ENCODE measurements around the gene VCL.

Gene VCL

GRCh38 chr10:74164716-74165529 lies 167.0 kb downstream of the VCL start:
- no peak overlapping the region for H3K4me3 ChIP-seq (ENCODE audit: low read length)
- DNase-seq (ENCODE audit: low read depth) = no peak
- no peak for TF ChIP-seq CTCF (conservative IDR thresholded peaks at IDR 0.05; ENCODE audit: low read depth, low read length)

GRCh38 chr10:74165530-74165901 lies 167.6 kb downstream of the VCL start:
- no peak overlapping the region for H3K4me3 ChIP-seq (ENCODE audit: low read length)
- DNase-seq (ENCODE audit: low read depth) = no peak
- no peak for TF ChIP-seq CTCF (conservative IDR thresholded peaks at IDR 0.05; ENCODE audit: low read depth, low read length)

- no peak overlapping the region for H3K4me3 ChIP-seq (ENCODE audit: low read length)
- DNase-seq (ENCODE audit: low read depth) = no peak
- no peak for TF ChIP-seq CTCF (conservative IDR thresholded peaks at IDR 0.05; ENCODE audit: low read depth, low read length)
These were observed 169.5 kb downstream of the VCL start for GRCh38 chr10:74167443-74167842.

Measured in retinal pigment epithelial cell (primary cell).